ENCODE results near the gene PITPNC1. TPM values are rescaled to one million over a fixed set of nuclear protein-coding genes. Genes with fewer than 3 reads are reported as not detected.
A peak's percentile ranks its signal among the peaks of the same experiment; 100 is the strongest.

Gene PITPNC1
- total RNA-seq, 1 donor from 2014 or later: 23.7 TPM

DNA sequence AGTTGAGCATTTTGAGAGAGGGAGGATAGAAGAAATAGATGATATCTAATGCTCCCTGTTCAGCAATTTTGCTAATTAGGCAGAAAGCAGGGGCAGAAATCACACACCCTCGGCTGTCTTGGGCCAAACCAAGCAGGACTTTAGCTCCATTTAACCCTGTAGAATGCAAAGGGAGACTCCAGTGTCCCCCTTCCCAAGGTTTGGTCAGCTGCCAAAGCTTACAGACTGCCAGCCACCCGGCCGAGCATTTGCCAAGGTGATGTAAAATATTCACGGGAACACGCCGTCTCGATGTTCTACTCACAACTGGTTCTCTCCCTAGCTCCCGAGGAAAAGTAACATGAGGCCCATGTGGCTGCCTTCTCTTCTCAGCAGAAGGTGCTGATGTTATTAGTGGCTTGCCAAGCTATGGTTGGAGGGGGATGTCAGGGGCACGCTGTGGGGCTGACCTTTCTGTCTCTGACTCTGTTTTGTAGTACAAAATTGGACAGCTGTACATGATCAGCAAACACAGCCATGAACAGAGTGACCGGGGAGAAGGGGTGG is 155.3 kb downstream of the PITPNC1 start:
- TF ChIP-seq CTCF (IDR thresholded peaks at IDR 0.05): no peak
- no peak for ATAC-seq
- no peaks in the 10 kb centered on the region for H3K36me3 ChIP-seq
- H3K4me3 ChIP-seq: no peak overlapping the region
- no peaks in the 10 kb centered on the region for H3K9me3 ChIP-seq
- H3K4me1 ChIP-seq: peaks cover 34% of the 10 kb centered on the region
- intact Hi-C loops (cut with DNase I): no loop called here
- no peaks in the 10 kb centered on the region for H3K27me3 ChIP-seq (ENCODE audit: low read depth)
- no peak for DNase-seq
- H3K27ac ChIP-seq: no peak overlapping the region

- Histone ChIP-seq H3K4me3 (no peak overlapping the region), H3K4me1 (peaks cover 21% of the 10 kb centered on the region), H3K9me3 (no peaks in the 10 kb centered on the region), H3K36me3 (no peaks in the 10 kb centered on the region), H3K27ac (no peak overlapping the region), H3K27me3 (ENCODE audit: low read depth) (no peaks in the 10 kb centered on the region)
- intact Hi-C loops (cut with DNase I): no loop called here
- TF ChIP-seq CTCF (IDR thresholded peaks at IDR 0.05): no peak
- ATAC-seq (no peak), DNase-seq (no peak)
These were observed 157.9 kb downstream of the PITPNC1 start for GRCh38 chr17:67534941-67535340.

- H3K4me1 ChIP-seq: peaks cover 21% of the 10 kb centered on the region
- intact Hi-C loops (cut with DNase I): no loop called here
- no peak overlapping the region for H3K27ac ChIP-seq
- ATAC-seq: no peak
- no peaks in the 10 kb centered on the region for H3K36me3 ChIP-seq
- H3K27me3 ChIP-seq (ENCODE audit: low read depth): no peaks in the 10 kb centered on the region
- no peak for DNase-seq
- H3K4me3 ChIP-seq: no peak overlapping the region
- TF ChIP-seq CTCF (IDR thresholded peaks at IDR 0.05): no peak
- no peaks in the 10 kb centered on the region for H3K9me3 ChIP-seq
These were observed 165.4 kb downstream of the PITPNC1 start for GRCh38 chr17:67542219-67543114.

- intact Hi-C loops (cut with DNase I): no loop called here
- H3K36me3 ChIP-seq: no peaks in the 10 kb centered on the region
- no peak for TF ChIP-seq CTCF (IDR thresholded peaks at IDR 0.05)
- DNase-seq (no peak), ATAC-seq (no peak)
- H3K9me3 ChIP-seq: no peaks in the 10 kb centered on the region
- H3K27ac ChIP-seq: no peak overlapping the region
- no peak overlapping the region for H3K4me3 ChIP-seq
- no peaks in the 10 kb centered on the region for H3K27me3 ChIP-seq (ENCODE audit: low read depth)
- H3K4me1 ChIP-seq: peaks cover 25% of the 10 kb centered on the region
These were observed 167.4 kb downstream of the PITPNC1 start for GRCh38 chr17:67544364-67544955.

GRCh38 chr17:67546578-67547527 is 169.8 kb downstream of the PITPNC1 start:
- TF ChIP-seq CTCF (IDR thresholded peaks at IDR 0.05): no peak
- Histone ChIP-seq H3K4me1 (peaks cover 35% of the 10 kb centered on the region), H3K27ac (no peak overlapping the region), H3K27me3 (ENCODE audit: low read depth) (no peaks in the 10 kb centered on the region), H3K4me3 (no peak overlapping the region), H3K36me3 (no peaks in the 10 kb centered on the region), H3K9me3 (no peaks in the 10 kb centered on the region)
- intact Hi-C loops (cut with DNase I): no loop called here
- peak; percentile 67 to 68 for ATAC-seq
- peak; percentile 63 for DNase-seq
